HG03039 (cell line): ENCODE data around the gene RAB1B.
"Not testable (repeated sequence)": the region's sequence is repeated elsewhere in the genome, so short reads cannot be mapped to it uniquely, and the experiment has no call there.

ENCODE experiments used
- ATAC-seq: cut with Tn5 transposase; IDR thresholded peaks from one replicate; pipeline ENCODE4 v1.9.1; 2021; ENCODE audit warnings: mild to moderate bottlenecking, moderate library complexity; ENCODE audit not compliant: unreplicated experiment

RAB1B gene

GRCh38 chr11:66239511-66239910 lies 28.9 kb upstream of the RAB1B start:
- no peak for ATAC-seq

- ATAC-seq = no peak
These were observed 28.2 kb upstream of the RAB1B start for GRCh38 chr11:66239998-66240780.

DNA sequence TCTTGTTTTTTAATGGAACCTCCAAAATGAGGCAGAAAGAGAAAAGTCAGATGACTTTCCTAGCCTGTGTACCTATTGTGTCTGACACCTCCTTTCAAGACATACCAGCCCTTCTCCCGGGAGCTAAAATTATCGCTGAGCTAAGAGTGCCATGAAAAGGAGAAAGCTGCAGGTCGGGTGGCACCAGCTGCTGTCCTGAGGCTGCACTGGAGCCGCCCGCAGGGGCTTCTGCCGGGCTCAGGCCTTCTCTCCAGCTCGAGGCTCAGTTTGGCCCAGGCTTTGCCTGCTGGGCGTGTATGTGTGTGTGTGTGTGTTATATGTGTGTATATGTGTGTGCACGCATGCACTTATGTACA lies 27.7 kb upstream of the RAB1B start:
- no peak for ATAC-seq

- ATAC-seq = no peak
These were observed 26.2 kb upstream of the RAB1B start for GRCh38 chr11:66242095-66242765.

DNA sequence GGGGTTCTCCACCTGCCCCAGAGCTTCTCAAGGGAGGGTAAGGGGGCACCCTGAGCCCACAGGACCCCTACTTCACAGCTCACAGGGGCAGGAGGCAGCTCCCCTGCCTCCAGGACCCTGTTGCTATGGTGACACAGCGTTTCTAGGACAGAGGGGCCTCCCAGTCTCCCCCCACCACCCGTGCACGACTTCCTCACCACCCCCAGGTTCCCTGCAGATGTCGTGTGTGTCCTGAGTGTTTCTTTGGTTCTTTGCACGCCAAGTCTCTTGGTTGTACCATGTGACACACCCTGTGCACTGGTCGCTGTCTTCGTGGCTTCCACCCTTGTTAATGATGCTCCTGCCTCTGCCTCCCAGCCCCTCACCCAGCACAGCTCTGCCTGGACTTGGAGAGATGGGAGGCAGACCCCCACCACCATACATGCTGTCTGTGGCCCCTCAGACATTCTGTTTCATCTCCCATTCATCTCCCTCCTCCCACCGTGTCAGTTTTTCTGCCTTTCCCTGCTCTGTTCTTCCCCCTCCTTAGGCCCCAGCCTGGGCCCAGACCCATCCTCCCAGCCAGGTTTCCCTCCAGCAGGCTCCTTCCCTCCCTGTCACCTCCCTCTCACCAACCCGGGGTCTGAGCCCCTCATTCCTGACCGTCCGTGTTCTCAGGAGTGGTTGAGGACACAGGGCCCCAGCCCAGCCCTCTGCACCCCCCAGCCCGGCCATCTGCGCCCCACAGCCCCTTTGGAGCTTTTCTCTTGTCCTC lies 24.5 kb upstream of the RAB1B start:
- ATAC-seq = no peak

- no peak for ATAC-seq
These were observed 21.1 kb upstream of the RAB1B start for GRCh38 chr11:66247295-66247694.

DNA sequence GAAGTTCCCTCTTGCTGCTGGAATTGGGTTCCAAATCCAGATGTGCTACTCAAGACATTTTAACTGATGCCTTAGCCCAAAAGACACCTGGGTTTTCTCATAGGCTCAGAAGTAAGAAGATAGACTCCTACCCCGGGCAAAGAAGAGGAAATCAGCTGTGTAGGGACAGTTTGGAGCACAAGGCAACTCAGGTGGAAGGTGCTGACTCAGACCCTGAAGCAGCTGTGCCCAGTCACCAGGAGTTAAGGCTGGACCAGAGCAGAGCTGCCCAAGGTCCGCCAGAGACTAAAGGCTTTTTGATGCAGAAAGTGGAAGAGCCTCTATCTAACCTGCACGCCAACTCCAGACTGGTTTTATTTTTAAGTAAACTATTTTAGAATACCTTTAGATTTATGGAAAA lies 20.6 kb upstream of the RAB1B start:
- ATAC-seq = no peak

GRCh38 chr11:66248903-66249302 lies 19.5 kb upstream of the RAB1B start:
- no peak for ATAC-seq

DNA sequence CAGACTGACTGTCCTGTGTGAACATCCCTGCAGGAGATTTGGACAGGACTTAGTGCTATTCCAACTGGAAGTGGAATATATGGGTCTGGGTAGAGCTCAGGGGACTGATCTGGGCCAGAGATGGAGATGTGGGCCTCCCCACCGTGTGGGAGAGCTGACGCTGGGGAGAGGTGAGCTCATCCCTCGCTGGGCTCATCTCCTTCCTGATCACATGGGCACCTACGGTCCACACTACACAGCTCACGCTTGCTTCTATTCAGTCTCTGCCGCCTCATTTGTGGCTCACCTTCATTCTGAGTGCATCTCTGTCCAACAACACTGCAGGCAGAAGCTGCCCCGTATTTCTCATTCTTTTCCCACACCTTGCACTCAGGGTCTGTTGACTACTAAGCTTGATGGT lies 16.6 kb upstream of the RAB1B start:
- no peak for ATAC-seq

- not testable (repeated sequence) for ATAC-seq
These were observed 15.4 kb upstream of the RAB1B start for GRCh38 chr11:66253081-66253480.

DNA sequence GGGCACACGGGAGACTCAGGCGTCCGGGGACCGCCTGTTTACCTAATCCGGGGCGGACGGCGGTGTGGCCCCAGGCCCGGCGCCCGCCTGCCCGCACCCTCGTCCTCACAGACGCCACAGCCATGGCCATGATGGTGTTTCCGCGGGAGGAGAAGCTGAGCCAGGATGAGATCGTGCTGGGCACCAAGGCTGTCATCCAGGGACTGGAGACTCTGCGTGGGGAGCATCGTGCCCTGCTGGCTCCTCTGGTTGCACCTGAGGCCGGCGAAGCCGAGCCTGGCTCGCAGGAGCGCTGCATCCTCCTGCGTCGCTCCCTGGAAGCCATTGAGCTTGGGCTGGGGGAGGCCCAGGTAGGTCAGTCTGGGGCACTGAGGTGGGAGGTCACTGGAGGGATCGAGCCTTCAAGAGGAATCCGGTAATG lies 10.0 kb upstream of the RAB1B start:
- ATAC-seq = no peak

DNA sequence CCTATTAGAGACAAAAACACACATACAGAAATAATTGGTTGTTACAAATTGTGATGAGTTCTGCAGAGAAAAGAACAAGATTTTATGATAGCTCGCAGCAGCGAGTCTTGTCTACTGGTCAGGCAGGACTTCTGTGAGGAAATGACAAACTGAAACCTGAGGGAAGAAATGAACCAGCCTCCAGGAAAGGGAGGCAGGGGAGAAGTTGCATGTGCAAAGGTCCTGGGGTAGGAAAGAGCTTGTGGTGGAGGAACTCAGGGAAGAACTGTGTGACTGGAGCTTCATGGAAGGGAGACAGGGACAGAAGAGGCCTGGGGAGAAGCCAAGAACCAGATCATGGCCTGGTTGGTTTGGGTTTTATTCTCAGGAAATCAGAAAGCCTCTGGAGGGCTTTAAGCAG lies 9.2 kb upstream of the RAB1B start:
- ATAC-seq = no peak

DNA sequence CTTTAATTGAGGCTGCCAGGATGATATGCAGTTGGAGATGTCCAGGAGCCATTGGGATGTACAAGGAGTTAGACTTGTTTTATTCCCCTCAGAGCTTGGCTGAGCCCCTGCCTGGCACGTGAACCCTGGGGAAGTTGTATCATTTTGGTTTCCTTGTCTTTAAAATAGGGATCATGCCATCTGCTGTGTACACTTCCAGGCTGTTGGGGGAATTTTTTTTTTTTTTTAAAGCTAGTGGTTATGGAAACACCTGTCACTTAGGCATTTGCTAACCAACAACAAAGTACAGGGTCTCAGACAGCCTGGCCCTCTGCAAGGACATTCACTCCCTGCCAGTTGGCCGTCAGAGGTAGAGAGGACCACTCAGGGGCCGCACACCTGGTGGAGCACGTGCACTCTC lies 8.5 kb upstream of the RAB1B start:
- no peak for ATAC-seq

GRCh38 chr11:66261578-66261977 lies 6.9 kb upstream of the RAB1B start:
- ATAC-seq = no peak

DNA sequence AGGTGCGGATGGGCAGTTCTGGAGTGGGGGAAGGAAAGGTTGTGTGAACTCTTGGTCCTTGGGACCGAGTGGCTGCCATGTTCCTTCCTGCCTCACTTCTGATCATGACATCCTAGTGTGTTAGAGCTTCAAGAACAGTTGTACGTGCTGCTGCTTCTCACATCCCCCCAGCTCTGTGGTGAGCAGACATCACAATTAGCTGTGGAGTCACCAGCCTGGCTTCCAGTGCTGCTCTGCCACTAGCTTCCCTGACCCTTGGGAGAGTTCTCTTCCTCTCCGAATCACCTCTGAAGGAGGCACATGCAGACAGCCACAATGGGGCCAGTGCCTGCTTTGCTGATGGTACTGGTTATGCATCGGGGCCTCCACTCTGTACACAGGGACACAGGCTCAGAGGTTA lies 6.2 kb upstream of the RAB1B start:
- ATAC-seq = no peak

- ATAC-seq = no peak
These were observed 5.7 kb upstream of the RAB1B start for GRCh38 chr11:66262696-66263095.

- ATAC-seq = no peak
These were observed 5.2 kb upstream of the RAB1B start for GRCh38 chr11:66263231-66263630.

- no peak for ATAC-seq
These were observed 4.7 kb upstream of the RAB1B start for GRCh38 chr11:66263785-66264184.

- ATAC-seq = no peak
These were observed 4.1 kb upstream of the RAB1B start for GRCh38 chr11:66264383-66264782.

- no peak for ATAC-seq
These were observed 3.5 kb upstream of the RAB1B start for GRCh38 chr11:66264914-66265313.

DNA sequence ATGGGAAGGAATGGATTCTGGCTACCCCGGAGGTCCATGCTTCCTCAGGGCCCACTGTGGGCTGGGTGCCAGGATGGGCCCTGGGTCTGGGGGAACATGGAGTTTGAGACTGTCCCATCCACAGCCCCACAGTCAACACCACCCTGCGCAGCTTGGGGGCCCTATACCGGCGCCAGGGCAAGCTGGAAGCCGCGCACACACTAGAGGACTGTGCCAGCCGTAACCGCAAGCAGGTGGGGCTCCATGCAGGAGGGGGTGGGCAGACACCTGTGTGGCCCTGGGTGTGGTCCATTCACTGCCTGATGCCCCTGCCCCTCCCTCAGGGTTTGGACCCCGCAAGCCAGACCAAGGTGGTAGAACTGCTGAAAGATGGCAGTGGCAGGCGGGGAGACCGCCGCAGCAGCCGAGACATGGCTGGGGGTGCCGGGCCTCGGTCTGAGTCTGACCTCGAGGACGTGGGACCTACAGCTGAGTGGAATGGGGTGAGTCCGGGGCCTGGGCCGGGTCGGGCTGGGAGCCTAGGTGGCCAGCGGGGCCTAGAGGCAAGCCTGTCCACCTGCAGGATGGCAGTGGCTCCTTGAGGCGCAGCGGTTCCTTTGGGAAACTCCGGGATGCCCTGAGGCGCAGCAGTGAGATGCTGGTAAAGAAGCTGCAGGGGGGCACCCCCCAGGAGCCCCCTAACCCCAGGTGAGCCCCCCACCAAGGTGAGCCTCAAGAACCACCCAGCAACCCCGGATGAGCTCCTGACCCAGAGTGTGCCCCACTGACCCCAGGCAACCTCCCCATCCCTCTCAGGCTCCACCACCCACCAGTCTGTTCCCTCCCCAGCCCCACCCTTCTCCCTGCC lies 2.7 kb upstream of the RAB1B start:
- no peak for ATAC-seq
